PFSK-1 (cell line): ENCODE measurements around the gene RPS6KA5.

Experiments
- POLR2AphosphoS5 ChIP-seq: IDR thresholded peaks from 2 replicates; pipeline ENCODE4 v1.6.1; 2012; ENCODE audit warnings: low read depth, mild to moderate bottlenecking, control low read depth, low read length, moderate library complexity
- REST ChIP-seq, 2 experiments: IDR thresholded peaks; 2 replicates each; pipeline versions ENCODE4 v1.6.1 to v1.8.0; 2011 to 2012; ENCODE audit warnings: low read depth in 2 of 2, low read length in 2 of 2, control low read depth in 1 of 2, inconsistent platforms in 1 of 2, mild to moderate bottlenecking in 1 of 2, moderate library complexity in 1 of 2; ENCODE audit not compliant: insufficient read depth in 1 of 2
- SIN3A ChIP-seq: IDR thresholded peaks from 2 replicates; pipeline ENCODE4 v1.6.1; 2012; ENCODE audit warnings: mild to moderate bottlenecking, low read length, moderate library complexity, borderline replicate concordance; ENCODE audit not compliant: insufficient read depth
- TAF1 ChIP-seq: IDR thresholded peaks from 2 replicates; pipeline ENCODE4 v1.6.1; 2012; ENCODE audit warnings: low read length, control low read depth, borderline replicate concordance; ENCODE audit not compliant: insufficient read depth

- TF ChIP-seq POLR2AphosphoS5 (no peak), REST (IDR thresholded peaks at IDR 0.05; ENCODE audit: insufficient read depth in 1 of 2, low read depth in 2 of 2, low read length in 2 of 2) (no peak), TAF1 (no peak), SIN3A (no peak)
Measured at GRCh38 chr14:91092073-91092472, 31.6 kb upstream of the RPS6KA5 start.
